GM12872 (cell line): Measurements from ENCODE around the gene IRGQ.

Source experiments
- CTCF ChIP-seq: IDR thresholded peaks from 3 replicates; pipeline ENCODE4 v1.5.1; 2011; ENCODE audit warnings: low read depth, mild to moderate bottlenecking, low read length, moderate library complexity; ENCODE audit not compliant: insufficient read depth

IRGQ gene

DNA sequence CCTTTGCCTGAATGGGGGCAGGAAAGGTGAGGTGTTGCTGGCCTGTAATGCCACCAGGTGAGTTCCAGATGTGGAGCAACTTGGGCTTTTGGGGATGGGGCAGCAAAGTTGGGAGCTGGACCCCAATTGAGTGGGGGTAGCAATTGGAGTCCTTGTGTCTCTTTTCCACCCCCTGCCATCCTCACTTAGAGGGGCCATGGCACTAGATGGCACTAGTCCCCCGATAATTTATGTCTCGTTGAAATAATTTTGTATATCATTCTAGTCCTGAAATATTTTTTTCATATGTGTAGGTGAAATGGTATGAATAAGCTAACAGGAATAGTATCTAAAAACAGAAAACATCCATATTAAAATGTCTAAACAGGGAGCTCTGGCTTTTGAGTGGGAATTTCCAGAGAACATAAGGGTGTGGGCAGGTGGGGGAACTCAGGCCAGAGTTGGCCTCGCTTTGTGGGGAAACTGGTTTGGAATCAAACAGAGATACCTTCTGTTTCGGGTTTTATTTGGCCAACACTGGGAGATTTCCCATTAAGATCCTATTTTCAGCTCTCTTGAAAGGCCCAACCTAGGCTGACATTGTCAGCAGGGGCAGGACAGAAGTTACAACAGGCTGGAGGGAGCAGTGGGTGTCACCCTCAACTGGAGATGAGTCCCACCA lies 3.8 kb upstream of the IRGQ start:
- no peak for TF ChIP-seq CTCF

DNA sequence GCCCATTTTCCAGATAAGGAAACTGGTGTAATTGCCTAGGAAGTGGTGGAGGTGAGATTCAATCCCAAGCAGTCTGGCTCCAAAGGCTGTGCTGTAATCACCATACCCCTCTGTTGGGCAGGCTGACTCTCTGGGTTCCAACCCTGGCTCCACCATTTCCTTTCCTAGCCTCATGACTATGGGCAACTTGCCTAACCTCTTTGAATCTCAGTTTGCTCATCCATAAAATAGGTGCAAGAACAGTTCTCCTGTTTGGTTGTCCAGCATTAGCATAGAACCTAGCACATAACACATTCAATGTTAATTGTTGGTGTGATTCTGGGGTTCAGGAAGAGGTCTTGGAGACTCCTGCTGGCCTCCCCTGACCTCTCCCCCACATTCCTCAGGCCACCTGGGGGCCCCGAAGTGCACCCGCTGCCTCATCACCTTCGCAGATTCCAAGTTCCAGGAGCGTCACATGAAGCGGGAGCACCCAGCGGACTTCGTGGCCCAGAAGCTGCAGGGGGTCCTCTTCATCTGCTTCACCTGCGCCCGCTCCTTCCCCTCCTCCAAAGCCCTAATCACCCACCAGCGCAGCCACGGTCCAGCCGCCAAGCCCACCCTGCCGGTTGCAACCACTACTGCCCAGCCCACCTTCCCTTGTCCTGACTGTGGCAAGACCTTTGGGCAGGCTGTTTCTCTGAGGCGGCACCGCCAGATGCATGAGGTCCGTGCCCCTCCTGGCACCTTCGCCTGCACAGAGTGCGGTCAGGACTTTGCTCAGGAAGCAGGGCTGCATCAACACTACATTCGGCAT lies 2.7 kb upstream of the IRGQ start:
- TF ChIP-seq CTCF, result no peak

- TF ChIP-seq CTCF, result no peak
Measured at GRCh38 chr19:43597876-43598275, 1.9 kb upstream of the IRGQ start.

GRCh38 chr19:43596842-43597461 lies 1.0 kb upstream of the IRGQ start:
- TF ChIP-seq CTCF, result no peak

DNA sequence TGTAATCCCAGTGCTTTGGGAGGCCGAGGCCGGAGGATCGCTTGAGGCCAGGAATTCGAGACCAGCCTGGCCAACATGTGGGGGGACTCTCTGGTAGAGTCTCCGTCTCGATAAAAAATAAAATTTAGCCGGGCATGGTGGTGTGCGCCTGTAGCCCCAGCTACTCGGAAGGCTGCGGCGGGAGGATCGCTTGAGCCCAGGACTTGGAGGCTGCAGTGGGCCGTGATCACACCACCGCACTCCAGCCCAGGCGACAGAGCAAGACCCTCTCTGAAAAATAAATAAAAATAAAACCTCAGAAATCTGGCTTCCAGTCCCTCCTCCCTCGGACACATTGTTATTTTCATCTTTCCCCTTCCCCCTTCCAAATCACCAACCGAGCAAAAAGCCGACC lies 332 bp downstream of the IRGQ start:
- TF ChIP-seq CTCF, result no peak

DNA sequence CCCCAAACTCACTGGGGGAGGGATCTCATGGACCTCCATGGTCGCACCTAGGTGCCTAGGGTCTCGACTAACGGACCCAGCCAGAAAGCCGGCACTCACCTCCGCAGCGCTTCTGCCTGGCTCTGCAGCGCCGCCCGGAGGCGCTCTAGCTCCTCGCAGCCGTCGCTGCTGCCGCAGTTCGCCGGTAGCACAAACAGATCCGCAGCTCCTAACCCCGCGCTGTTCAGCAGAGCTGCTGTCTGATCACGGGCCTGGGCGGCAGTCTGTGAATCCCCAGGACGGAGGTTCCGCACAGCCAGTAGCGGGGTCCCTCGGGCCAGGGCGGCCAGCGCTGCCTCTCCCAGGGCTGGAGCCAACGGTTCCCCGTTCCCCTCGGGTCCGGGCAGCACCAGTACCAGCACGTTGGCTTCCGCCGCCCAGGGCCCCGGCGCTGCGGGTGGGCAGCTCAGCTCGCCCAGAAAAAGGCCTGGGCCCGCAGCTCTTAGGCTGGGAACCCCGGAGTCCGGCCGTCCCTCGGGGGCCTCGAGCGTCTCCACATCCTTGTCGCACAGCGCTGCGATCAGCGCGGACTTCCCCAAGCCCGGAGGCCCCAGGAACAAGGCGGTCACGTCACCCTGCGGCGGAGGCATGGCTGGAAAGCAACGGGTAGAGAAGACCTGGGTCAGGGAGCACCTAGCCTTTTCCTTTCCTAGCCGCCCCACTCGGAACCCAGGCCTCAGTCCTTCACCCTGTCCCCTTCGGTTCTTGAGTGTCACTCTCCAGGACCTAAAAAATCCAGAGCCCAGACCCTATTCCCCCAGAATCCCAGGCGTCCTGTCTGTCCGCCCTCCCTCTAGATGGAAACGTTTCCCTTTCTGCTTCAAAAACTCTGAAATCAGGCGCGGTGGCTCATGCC lies 977 bp downstream of the IRGQ start:
- peak; percentile 98 for TF ChIP-seq CTCF

GRCh38 chr19:43594081-43594697 lies 1.7 kb downstream of the IRGQ start:
- no peak for TF ChIP-seq CTCF
